ENCODE results near the gene AADACL4. TPM values are rescaled to one million over a fixed set of nuclear protein-coding genes. Genes with fewer than 3 reads are reported as not detected.

AADACL4 gene
- total RNA-seq, 1 experiment from 2014 or later: not detected

GRCh38 chr1:12697397-12697796, 53.5 kb downstream of the AADACL4 start:
- no peak overlapping the region for H3K4ac ChIP-seq (ENCODE audit: low read depth, low read length)
- H2BK12ac ChIP-seq (ENCODE audit: insufficient read length, low read depth, low read length): no peak overlapping the region
- no peak overlapping the region for H2BK120ac ChIP-seq (ENCODE audit: low read depth, low read length, poor library complexity, severe bottlenecking)
- Mint-ChIP-seq H3K36me3 (ENCODE audit: insufficient read depth in 1 of 3, low read depth in 3 of 3) (peaks cover 0 to 5% (median 0%) of the 10 kb centered on the region in 3 experiments; a peak in 2 of 7 replicates), H3K27me3 (ENCODE audit: low read depth) (peaks cover 2% of the 10 kb centered on the region; the same call in 1 of the 2 replicates), H3K4me3 (no peak overlapping the region), H3K4me1 (peaks cover 0 to 3% of the 10 kb centered on the region in 2 experiments; a peak in 1 of 4 replicates), H3K9me3 (peaks cover 8 to 13% of the 10 kb centered on the region in 2 experiments), H3K27ac (no peak overlapping the region)
- no peak overlapping the region for H3K4me2 ChIP-seq (ENCODE audit: insufficient read depth, insufficient read length, low read length)
- no peak for TF ChIP-seq CTCF (conservative IDR thresholded peaks at IDR 0.05)
- no peak overlapping the region for H3K18ac ChIP-seq (ENCODE audit: insufficient read length, low read depth, low read length)
- H2BK20ac ChIP-seq (ENCODE audit: low read depth, low read length, poor library complexity, severe bottlenecking): no peak overlapping the region
- H4K91ac ChIP-seq (ENCODE audit: insufficient read length, low read depth, low read length): no peak overlapping the region
- H3K27ac ChIP-seq (ENCODE audit: insufficient read length, low read depth, low read length): no peak overlapping the region
- H3K9me3 ChIP-seq (ENCODE audit: control insufficient read depth, low read depth, low read length): no peaks in the 10 kb centered on the region
- no peak overlapping the region for H3K56ac ChIP-seq (ENCODE audit: insufficient read length, low read depth, low read length)
- no peaks in the 10 kb centered on the region; the same call in 1 of the 2 replicates for H3K4me1 ChIP-seq (ENCODE audit: insufficient read depth, low read length)
- H2BK15ac ChIP-seq (ENCODE audit: low read depth, low read length): no peak overlapping the region
- no CpG with 5 or more reads among the region's 3 CpGs for WGBS (ENCODE audit: extremely low coverage, insufficient read length, low lambda C conversion rate)
- no peak overlapping the region for H2BK5ac ChIP-seq (ENCODE audit: insufficient read length, low read length)
- H3K79me2 ChIP-seq (ENCODE audit: insufficient read depth, low read length): no peaks in the 10 kb centered on the region
- H2AFZ ChIP-seq (ENCODE audit: low read length): no peak overlapping the region
- no peak overlapping the region for H3K23ac ChIP-seq (ENCODE audit: insufficient read length, low read depth, low read length)
- H4K20me1 ChIP-seq (ENCODE audit: control insufficient read depth, insufficient read depth, insufficient read length): no peaks in the 10 kb centered on the region
- H4K5ac ChIP-seq (ENCODE audit: insufficient read length, low read depth, low read length): no peak overlapping the region
- DNase-seq: no peak
- no peak overlapping the region for H3K14ac ChIP-seq (ENCODE audit: insufficient read depth, low read length)
- H2AK5ac ChIP-seq (ENCODE audit: insufficient read length, low read length): no peak overlapping the region
- no peak overlapping the region for H3T11ph ChIP-seq (ENCODE audit: low read length)
- H3K27me3 ChIP-seq (ENCODE audit: insufficient read depth, low read length): no peaks in the 10 kb centered on the region
- H3K23me2 ChIP-seq (ENCODE audit: insufficient read length, low read depth, low read length, poor library complexity, severe bottlenecking): no peaks in the 10 kb centered on the region
- no peak overlapping the region for H3K9ac ChIP-seq (ENCODE audit: extremely low read depth, insufficient read length, low read length)
- H4K8ac ChIP-seq (replicated peaks; ENCODE audit: insufficient read length, low read depth, low read length): no peak overlapping the region
- no peaks in the 10 kb centered on the region for H3K79me1 ChIP-seq (ENCODE audit: insufficient read depth, low read depth, low read length, poor library complexity, severe bottlenecking)

Data from H9 (cell line).